ENCODE measurements around the gene GLI1.

DNA sequence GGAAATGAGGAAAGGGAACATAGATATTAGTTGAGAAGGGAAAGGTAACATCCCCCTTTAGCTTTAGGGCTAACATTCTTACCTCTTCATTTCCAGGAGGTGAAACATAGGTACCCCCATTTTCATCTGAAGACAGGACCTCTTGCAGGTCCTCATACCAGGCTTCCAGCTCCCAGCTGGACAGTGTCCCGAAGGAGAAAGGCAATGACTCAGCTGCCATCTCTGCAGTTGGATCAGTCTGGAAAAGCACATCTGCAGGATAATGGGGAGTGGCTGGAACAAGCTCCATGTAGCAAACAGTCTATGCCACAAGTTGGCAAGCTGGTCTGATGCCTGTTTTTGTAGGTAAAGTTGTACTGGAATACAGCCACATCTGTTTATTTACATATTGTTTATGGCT is 57.6 kb downstream of the GLI1 start:
- TF ChIP-seq GATA2 (IDR thresholded peaks at IDR 0.05; ENCODE audit: low read depth, low read length) (no peak), GATA3 (IDR thresholded peaks at IDR 0.05; ENCODE audit: low read depth, low read length) (no peak)
